BJ (cell line): ENCODE results near the gene PPP1R12B. TPM values are rescaled to one million over a fixed set of nuclear protein-coding genes. Genes with fewer than 3 reads are reported as not detected.

Experiments used
- CTCF ChIA-PET: fragments of 350-600 bp; formaldehyde crosslinking; extraction: SDS; loops from one replicate; lab custom pipeline; 2021; ENCODE audit warnings: antibody characterized with exemption, inconsistent platforms; lab: Yijun Ruan, JAX
- POLR2A ChIA-PET: fragments of 300-600 bp; sonication (Branson Sonifier 250); formaldehyde crosslinking; extraction: SDS; loops from one replicate; lab custom pipeline; 2021; ENCODE audit warnings: antibody characterized with exemption; lab: Charles Lee
- DNase-seq: peaks from one replicate; pipeline ENCODE4 v3.0.0-alpha.2; 2011; ENCODE audit warnings: low read depth
- H3K27me3 ChIP-seq: 2 replicates; pipeline ENCODE4 v1.6.0; 2011; ENCODE audit warnings: low read length; ENCODE audit not compliant: control insufficient read depth, insufficient read depth
- H3K36me3 ChIP-seq: 2 replicates; pipeline ENCODE4 v1.5.1; 2011; ENCODE audit warnings: low read length; ENCODE audit not compliant: control insufficient read depth, insufficient read depth
- H3K4me3 ChIP-seq: 2 replicates; pipeline ENCODE4 v1.5.1; 2011; ENCODE audit warnings: low read depth, mild to moderate bottlenecking, control low read depth, low read length
- polyA plus RNA-seq: library from polyadenylated mRNA; depleted of rRNA; stranded (reverse); fragments of >200 nt; gene quantifications from 2 replicates; pipeline ENCODE4 v1.2.3, GENCODE V29; 2011
- TF ChIP-seq, protein P1 (sequence below): IDR thresholded peaks from 2 replicates; pipeline ENCODE4 v1.5.1; 2011; ENCODE audit warnings: low read depth, mild to moderate bottlenecking, control low read depth, inconsistent platforms, low read length, moderate library complexity; ENCODE audit not compliant: insufficient read depth

PPP1R12B gene
- polyA plus RNA-seq, 1 experiment = 9.4 TPM

DNA sequence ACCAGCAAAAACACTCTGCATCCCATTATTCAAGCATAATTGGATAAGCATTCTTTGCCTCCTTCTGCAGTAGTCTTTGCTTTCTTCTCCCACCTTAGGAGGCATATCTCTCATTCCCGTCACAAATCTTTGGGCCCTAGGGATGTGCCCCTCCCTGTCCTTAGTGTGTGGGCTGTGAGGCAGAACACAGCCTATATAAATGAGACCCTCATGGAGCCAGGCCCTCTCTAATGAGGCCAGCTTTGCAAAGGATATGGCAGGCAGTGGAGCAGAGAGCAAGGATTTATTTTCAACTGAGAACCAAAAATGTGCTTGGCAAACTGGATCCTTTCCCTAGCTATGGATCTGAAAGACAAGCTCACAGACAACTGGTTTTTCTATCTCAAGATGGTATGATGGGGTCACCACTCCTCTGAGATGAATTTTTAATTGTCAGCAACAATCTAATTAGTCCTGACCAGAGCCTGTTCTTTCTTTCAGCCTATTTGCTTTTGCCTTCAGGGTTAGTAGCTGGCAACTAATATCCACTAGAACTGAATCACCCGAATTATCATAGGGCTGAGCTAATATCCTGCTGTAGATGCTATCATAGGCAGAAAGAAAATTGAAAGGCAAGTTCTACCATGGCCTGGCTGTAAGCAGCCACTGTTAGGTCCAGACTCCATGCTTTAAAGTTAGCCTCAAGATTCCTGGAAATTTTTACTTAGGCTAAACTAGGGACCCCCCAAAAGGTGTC lies 227.6 kb downstream of the PPP1R12B start:
- Histone ChIP-seq H3K36me3 (no peaks in the 10 kb centered on the region; the same call in 1 of the 2 replicates), H3K4me3 (no peak overlapping the region), H3K27me3 (no peaks in the 10 kb centered on the region)
- no peak for DNase-seq
- ChIA-PET CTCF (interaction anchor here (0.6 to 4.2 kb wide), 7 partner anchors 8 to 368 kb away, joined by 3 to 30 read pairs (median 6); no protein-coding TSS in a partner anchor), POLR2A (interaction anchor here (1.1 kb wide), 2 partner anchors 13 to 37 kb away, joined by 3 to 11 read pairs; no protein-coding TSS in a partner anchor)
- TF ChIP-seq, protein P1, sequence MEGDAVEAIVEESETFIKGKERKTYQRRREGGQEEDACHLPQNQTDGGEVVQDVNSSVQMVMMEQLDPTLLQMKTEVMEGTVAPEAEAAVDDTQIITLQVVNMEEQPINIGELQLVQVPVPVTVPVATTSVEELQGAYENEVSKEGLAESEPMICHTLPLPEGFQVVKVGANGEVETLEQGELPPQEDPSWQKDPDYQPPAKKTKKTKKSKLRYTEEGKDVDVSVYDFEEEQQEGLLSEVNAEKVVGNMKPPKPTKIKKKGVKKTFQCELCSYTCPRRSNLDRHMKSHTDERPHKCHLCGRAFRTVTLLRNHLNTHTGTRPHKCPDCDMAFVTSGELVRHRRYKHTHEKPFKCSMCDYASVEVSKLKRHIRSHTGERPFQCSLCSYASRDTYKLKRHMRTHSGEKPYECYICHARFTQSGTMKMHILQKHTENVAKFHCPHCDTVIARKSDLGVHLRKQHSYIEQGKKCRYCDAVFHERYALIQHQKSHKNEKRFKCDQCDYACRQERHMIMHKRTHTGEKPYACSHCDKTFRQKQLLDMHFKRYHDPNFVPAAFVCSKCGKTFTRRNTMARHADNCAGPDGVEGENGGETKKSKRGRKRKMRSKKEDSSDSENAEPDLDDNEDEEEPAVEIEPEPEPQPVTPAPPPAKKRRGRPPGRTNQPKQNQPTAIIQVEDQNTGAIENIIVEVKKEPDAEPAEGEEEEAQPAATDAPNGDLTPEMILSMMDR = no peak

DNA sequence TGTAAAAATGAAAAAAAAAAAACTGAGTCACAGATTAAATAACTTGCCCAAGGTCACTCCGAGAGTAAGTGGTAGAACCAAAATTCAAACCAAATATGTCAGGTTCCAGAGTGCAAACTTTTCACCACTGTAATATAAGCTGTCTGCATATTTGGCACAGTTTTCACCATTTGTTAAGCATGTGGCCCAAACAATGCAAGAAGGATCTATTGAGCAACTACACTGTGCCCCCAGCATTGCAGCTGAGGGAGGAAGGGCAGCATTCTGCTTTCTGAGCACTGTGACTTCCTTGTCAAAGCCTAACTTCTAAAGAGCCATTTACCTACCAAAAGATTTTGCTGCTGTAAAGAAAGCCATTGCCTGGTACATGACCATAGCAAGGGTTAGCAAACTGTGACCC lies 228.3 kb downstream of the PPP1R12B start:
- TF ChIP-seq, protein P1 = no peak
- Histone ChIP-seq H3K4me3 (no peak overlapping the region), H3K36me3 (no peaks in the 10 kb centered on the region; the same call in 1 of the 2 replicates), H3K27me3 (no peaks in the 10 kb centered on the region)
- POLR2A ChIA-PET = interaction anchor here (0.7 to 1.1 kb wide), 3 partner anchors 12 to 143 kb away, joined by 3 to 11 read pairs (median 6); no protein-coding TSS in a partner anchor
- CTCF ChIA-PET = interaction anchor here (0.6 to 2.8 kb wide), 8 partner anchors 8 to 113 kb away, joined by 3 to 29 read pairs (median 6); no protein-coding TSS in a partner anchor
- DNase-seq = peak; percentile 72

- ChIA-PET CTCF (interaction anchor here (0.9 to 2.8 kb wide), 7 partner anchors 8 to 114 kb away, joined by 3 to 29 read pairs (median 7); no protein-coding TSS in a partner anchor), POLR2A (interaction anchor here (0.7 to 1.1 kb wide), 4 partner anchors 9 to 143 kb away, joined by 3 to 11 read pairs (median 8); no protein-coding TSS in a partner anchor)
- no peak for DNase-seq
- no peak overlapping the region for H3K4me3 ChIP-seq
- H3K36me3 ChIP-seq = no peaks in the 10 kb centered on the region; the same call in 1 of the 2 replicates
- no peaks in the 10 kb centered on the region for H3K27me3 ChIP-seq
- TF ChIP-seq, protein P1 = no peak
Measured at GRCh38 chr1:202577381-202577780, 228.9 kb downstream of the PPP1R12B start.

GRCh38 chr1:202578001-202578504 lies 229.6 kb downstream of the PPP1R12B start:
- ChIA-PET CTCF (interaction anchor here (0.8 to 2.8 kb wide), 9 partner anchors 10 to 114 kb away, joined by 3 to 29 read pairs (median 5); no protein-coding TSS in a partner anchor), POLR2A (interaction anchor here (0.8 to 1.5 kb wide), 3 partner anchors 9 to 17 kb away, joined by 3 to 10 read pairs (median 4); no protein-coding TSS in a partner anchor)
- TF ChIP-seq, protein P1 = no peak
- Histone ChIP-seq H3K4me3 (no peak overlapping the region), H3K27me3 (no peaks in the 10 kb centered on the region), H3K36me3 (no peaks in the 10 kb centered on the region; the same call in 1 of the 2 replicates)
- no peak for DNase-seq
